HepG2 (cell line): ENCODE measurements around the gene DIRAS3.

Experiments
- ERF ChIP-seq: IDR thresholded peaks from 2 replicates; pipeline ENCODE4 v1.6.1; 2018; ENCODE audit warnings: missing biosample characterization, missing genetic modification reagents
- MYC ChIP-seq: sonication (generic); formaldehyde crosslinking; IDR thresholded peaks from 2 replicates; pipeline ENCODE4 v1.9.0; 2021; ENCODE audit warnings: missing genetic modification reagents, borderline replicate concordance
- RAD21 ChIP-seq: fragments of 450-650 bp; formaldehyde crosslinking; IDR thresholded peaks from 2 replicates; pipeline ENCODE4 v1.5.0; 2020; ENCODE audit warnings: mild to moderate bottlenecking
- RFX3 ChIP-seq: IDR thresholded peaks from 2 replicates; pipeline ENCODE4 v1.6.1; 2016; ENCODE audit warnings: missing biosample characterization, missing genetic modification reagents
- ZNF383 ChIP-seq: sonication (generic); formaldehyde crosslinking; IDR thresholded peaks from 2 replicates; pipeline ENCODE4 v1.4.0; 2020; ENCODE audit warnings: missing genetic modification reagents, mild to moderate bottlenecking, borderline replicate concordance
- ZNF737 ChIP-seq: sonication (generic); formaldehyde crosslinking; IDR thresholded peaks from 2 replicates; pipeline ENCODE4 v1.5.0; 2020; ENCODE audit warnings: missing genetic modification reagents, mild to moderate bottlenecking, borderline replicate concordance

GRCh38 chr1:68046423-68046822 lies 4.0 kb downstream of the DIRAS3 start:
- TF ChIP-seq ZNF383 (CRISPR knock-in tag), result no peak
- no peak for TF ChIP-seq RFX3 (CRISPR knock-in tag)
- no peak for TF ChIP-seq MYC (CRISPR knock-in tag)
- no peak for TF ChIP-seq RAD21
- no peak for TF ChIP-seq ERF (CRISPR knock-in tag)
- TF ChIP-seq ZNF737 (CRISPR knock-in tag), result no peak
